Ascending aorta (tissue), 2 donors: Measurements from ENCODE around the gene MKNK2. TPM values are rescaled to one million over a fixed set of nuclear protein-coding genes. Genes with fewer than 3 reads are reported as not detected.

Experiments
- DNase-seq, 2 donors: peaks; one replicate each; pipeline ENCODE4 v3.0.0-alpha.2; 2019; ENCODE audit warnings: low spot score in 2 of 2
- H3K27ac ChIP-seq, 2 donors: fragments of 200-600 bp; sonication (generic); one replicate each; pipeline ENCODE4 v1.5.1; 2016 to 2017; ENCODE audit warnings: mild to moderate bottlenecking in 1 of 2
- H3K27me3 ChIP-seq: fragments of 200-600 bp; sonication (generic); one replicate; pipeline ENCODE4 v1.5.1; 2017
- H3K36me3 ChIP-seq, 2 donors: fragments of 200-600 bp; sonication (generic); one replicate each; pipeline ENCODE4 v1.5.1; 2016
- H3K4me1 ChIP-seq, 2 donors: fragments of 200-600 bp; sonication (generic); one replicate each; pipeline ENCODE4 v1.5.1; 2016 to 2017; ENCODE audit warnings: mild to moderate bottlenecking in 1 of 2
- H3K4me3 ChIP-seq, 2 donors: fragments of 200-600 bp; sonication (generic); one replicate each; pipeline ENCODE4 v1.5.1; 2016 to 2017; ENCODE audit warnings: mild to moderate bottlenecking in 1 of 2
- H3K9me3 ChIP-seq, 2 donors: fragments of 200-600 bp; sonication (generic); one replicate each; pipeline ENCODE4 v1.5.1; 2016
- intact Hi-C: fragments of 100-400 bp; cut with DNase I; formaldehyde crosslinking; loops from one replicate; pipeline ENCODE4 v1.15.1; 2023
- total RNA-seq: library from RNA; depleted of rRNA; stranded (reverse); fragments of >200 nt; gene quantifications from one replicate; pipeline ENCODE4 v1.1.0, GENCODE V29; 2016
- TF ChIP-seq, protein P1 (sequence below), 3 experiments: fragments of 200-600 bp in 2 of 3; fragments of 450-650 bp in 1 of 3; sonication (generic) in 2 of 3; IDR thresholded peaks; one replicate each; pipeline ENCODE4 v1.5.1; 2016 to 2019; ENCODE audit warnings: antibody characterized with exemption in 3 of 3, mild to moderate bottlenecking in 1 of 3, moderate library complexity in 1 of 3

The MKNK2 gene
- total RNA-seq, 1 donor from 2014 or later: 228 TPM

DNA sequence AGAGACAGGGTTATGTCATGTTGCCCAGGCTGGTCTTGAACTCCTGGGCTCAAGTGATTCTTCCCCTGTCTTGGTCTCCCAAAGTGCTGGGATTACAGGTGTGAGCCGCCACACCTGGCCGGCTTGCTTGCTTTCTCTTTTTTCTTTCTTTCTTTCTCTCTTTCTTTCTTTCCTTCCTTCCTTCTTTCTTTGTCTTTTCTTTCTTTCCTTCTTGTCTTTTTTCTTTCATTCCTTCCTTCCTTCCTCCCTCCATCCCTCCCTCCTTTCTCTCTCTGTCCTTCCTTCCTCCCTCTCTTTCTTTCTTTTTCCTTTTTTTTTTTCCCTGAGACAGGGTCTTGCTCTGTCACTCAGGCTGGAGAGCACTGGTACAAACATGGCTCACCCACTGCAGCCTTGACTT is 28.8 kb downstream of the MKNK2 start:
- Histone ChIP-seq H3K4me1 (peaks cover 0 to 3% of the 10 kb centered on the region in 2 donors), H3K27me3 (no peaks in the 10 kb centered on the region), H3K36me3 (no peaks in the 10 kb centered on the region), H3K27ac (no peak overlapping the region), H3K4me3 (no peak overlapping the region), H3K9me3 (peaks cover 0 to 4% of the 10 kb centered on the region in 2 donors)
- intact Hi-C loops: no loop called here
- DNase-seq: no peak
- TF ChIP-seq, protein P1, sequence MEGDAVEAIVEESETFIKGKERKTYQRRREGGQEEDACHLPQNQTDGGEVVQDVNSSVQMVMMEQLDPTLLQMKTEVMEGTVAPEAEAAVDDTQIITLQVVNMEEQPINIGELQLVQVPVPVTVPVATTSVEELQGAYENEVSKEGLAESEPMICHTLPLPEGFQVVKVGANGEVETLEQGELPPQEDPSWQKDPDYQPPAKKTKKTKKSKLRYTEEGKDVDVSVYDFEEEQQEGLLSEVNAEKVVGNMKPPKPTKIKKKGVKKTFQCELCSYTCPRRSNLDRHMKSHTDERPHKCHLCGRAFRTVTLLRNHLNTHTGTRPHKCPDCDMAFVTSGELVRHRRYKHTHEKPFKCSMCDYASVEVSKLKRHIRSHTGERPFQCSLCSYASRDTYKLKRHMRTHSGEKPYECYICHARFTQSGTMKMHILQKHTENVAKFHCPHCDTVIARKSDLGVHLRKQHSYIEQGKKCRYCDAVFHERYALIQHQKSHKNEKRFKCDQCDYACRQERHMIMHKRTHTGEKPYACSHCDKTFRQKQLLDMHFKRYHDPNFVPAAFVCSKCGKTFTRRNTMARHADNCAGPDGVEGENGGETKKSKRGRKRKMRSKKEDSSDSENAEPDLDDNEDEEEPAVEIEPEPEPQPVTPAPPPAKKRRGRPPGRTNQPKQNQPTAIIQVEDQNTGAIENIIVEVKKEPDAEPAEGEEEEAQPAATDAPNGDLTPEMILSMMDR (IDR thresholded peaks at IDR 0.05): no peak

DNA sequence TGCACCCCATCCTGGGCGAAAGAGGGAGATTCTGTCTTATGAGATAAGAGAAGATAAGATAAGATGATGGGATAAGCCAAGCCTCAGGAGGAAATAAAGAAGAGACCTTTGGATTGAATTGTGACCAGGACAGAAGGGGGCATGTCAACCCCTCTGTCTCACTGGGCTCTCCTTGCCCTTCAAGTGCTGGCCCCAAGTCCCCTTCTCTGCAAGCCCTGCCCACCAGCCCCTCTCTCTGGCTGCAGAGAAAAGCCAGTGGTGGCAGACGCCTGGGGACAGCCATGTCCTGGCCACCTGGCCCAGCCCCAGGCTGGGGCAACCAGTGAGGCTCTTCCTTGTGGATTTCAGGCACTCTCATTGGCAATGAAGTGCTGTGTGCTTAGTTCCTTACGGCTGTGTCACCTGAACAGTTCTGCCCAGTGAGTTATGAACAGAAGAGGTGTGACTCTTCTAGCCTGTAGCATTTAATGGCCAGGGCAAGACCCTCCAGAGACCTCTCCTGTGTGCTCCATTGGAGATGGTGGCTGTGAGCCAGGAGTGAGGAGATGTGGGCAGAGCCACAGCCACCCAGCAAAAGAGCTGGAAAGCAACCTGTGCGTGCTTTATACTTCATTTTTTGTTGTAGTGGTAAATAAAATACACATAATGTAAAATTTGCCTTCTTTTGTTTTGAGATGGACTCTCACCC is 29.4 kb downstream of the MKNK2 start:
- Histone ChIP-seq H3K4me3 (no peak overlapping the region), H3K27me3 (no peaks in the 10 kb centered on the region), H3K36me3 (no peaks in the 10 kb centered on the region), H3K27ac (no peak overlapping the region), H3K9me3 (peaks cover 0 to 4% of the 10 kb centered on the region in 2 donors), H3K4me1 (peaks cover 0 to 3% of the 10 kb centered on the region in 2 donors)
- intact Hi-C loops: no loop called here
- TF ChIP-seq, protein P1 (IDR thresholded peaks at IDR 0.05): no peak
- DNase-seq: no peak

GRCh38 chr19:2018752-2019151 is 32.3 kb downstream of the MKNK2 start:
- Histone ChIP-seq H3K9me3 (no peaks in the 10 kb centered on the region), H3K36me3 (no peaks in the 10 kb centered on the region), H3K27ac (no peak overlapping the region), H3K27me3 (no peaks in the 10 kb centered on the region), H3K4me1 (peaks cover 5 to 13% of the 10 kb centered on the region in 2 donors), H3K4me3 (no peak overlapping the region)
- TF ChIP-seq, protein P1 (IDR thresholded peaks at IDR 0.05): no peak
- intact Hi-C loops: loop anchor here (1.0 to 10.0 kb wide), 5 partner anchors 14 to 134 kb away; partner anchors contain the start of genes ADAT3, AP3D1 and SCAMP4
- no peak for DNase-seq

DNA sequence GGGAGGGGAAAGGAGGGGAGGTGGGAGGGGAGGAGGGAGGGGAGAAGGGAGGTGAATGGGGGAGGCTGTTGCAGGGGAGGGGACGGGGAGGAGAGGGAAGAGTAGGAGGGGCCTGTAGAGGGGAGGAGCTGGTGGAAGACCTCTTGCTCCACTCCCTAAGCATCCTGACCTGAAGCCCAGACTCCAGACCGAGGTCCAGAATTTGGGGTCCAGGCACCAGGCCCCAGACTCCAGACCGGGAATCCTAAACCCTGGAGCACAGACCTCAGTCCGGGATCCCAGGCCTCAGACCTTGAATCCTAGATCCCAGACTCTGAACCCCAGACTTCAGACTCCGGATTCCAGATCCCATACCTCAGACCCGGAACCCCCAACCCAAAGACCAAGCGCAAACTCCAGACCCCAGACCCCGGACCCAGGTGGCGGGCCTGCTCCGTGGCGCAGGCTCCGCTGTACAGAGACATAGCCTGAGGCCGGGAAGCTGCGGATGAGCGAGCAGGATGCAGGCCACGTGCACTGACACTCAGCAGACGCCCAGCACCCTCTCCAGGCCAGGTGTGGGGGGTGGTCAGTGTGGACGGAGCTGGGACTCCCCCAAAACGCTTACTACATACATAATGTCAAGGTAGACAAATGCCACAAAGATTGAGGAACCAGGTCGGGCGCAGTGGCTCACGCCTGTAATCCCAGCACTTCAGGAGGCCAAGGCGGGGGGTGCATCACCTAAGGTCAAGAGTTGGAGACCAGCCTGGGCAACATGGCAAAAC is 34.8 kb downstream of the MKNK2 start:
- DNase-seq: peak in 1 of 2 donors; percentile 89
- Histone ChIP-seq H3K9me3 (no peaks in the 10 kb centered on the region), H3K27me3 (no peaks in the 10 kb centered on the region), H3K4me1 (peaks cover 5 to 13% of the 10 kb centered on the region in 2 donors), H3K27ac (peak overlapping the region; percentile 29 to 76), H3K4me3 (peak overlapping the region; percentile 28 to 35), H3K36me3 (no peaks in the 10 kb centered on the region)
- intact Hi-C loops: loop anchor here (2.0 to 10.0 kb wide), 3 partner anchors 73 to 136 kb away; partner anchors contain the start of genes ADAT3, AP3D1 and SCAMP4
- TF ChIP-seq, protein P1 (IDR thresholded peaks at IDR 0.05): no peak

GRCh38 chr19:2015608-2015950 is 35.5 kb downstream of the MKNK2 start, which contains the start of gene BTBD2:
Gene BTBD2 (minus strand): TSS chr19:2015714. CDS start chr19:2015703, 11 bp downstream.
- Histone ChIP-seq H3K4me3 (peak within 1 kb of the TSS; percentile 70 to 92), H3K27me3 (no peaks in the 10 kb centered on the region), H3K9me3 (no peaks in the 10 kb centered on the region), H3K4me1 (peaks cover 5 to 13% of the 10 kb centered on the region in 2 donors), H3K27ac (peak within 1 kb of the TSS; percentile 66 to 76), H3K36me3 (no peaks in the 10 kb centered on the region)
- TF ChIP-seq, protein P1 (IDR thresholded peaks at IDR 0.05): no peak
- no peak for DNase-seq
- intact Hi-C loops: loop anchor here (5.0 to 10.0 kb wide), 2 partner anchors 111 to 137 kb away; partner anchors contain the start of genes ADAT3, AP3D1 and SCAMP4
